Omental fat pad (tissue), 4 donors: ENCODE measurements around the gene SASH3. TPM values are rescaled to one million over a fixed set of nuclear protein-coding genes. Genes with fewer than 3 reads are reported as not detected.
A peak's percentile ranks its signal among the peaks of the same experiment; 100 is the strongest.

Experiments used
- ATAC-seq: fragments of 150-250 bp; one replicate; pipeline ENCODE4 v1.9.1; 2016; ENCODE audit warnings: mild to moderate bottlenecking, moderate library complexity; ENCODE audit not compliant: low FRiP score
- DNase-seq: peaks from one replicate; pipeline ENCODE4 v3.0.0-alpha.2; 2019; ENCODE audit warnings: low spot score
- small RNA-seq: library from RNA; depleted of rRNA; stranded (forward); fragments of <200 nt; gene quantifications from one replicate; pipeline ENCODE3, GENCODE V24; 2016
- total RNA-seq, 4 donors: library from RNA; depleted of rRNA; stranded (reverse); fragments of >200 nt; gene quantifications; one replicate each; pipeline ENCODE4 v1.1.0, GENCODE V29; 2016
- TF ChIP-seq, protein P1 (sequence below), 3 donors: fragments of 450-650 bp; IDR thresholded peaks; one replicate each; pipeline ENCODE4 v1.5.1; 2016 to 2017; ENCODE audit warnings: antibody characterized with exemption in 3 of 3, mild to moderate bottlenecking in 3 of 3, moderate library complexity in 2 of 3

Gene SASH3
- total RNA-seq, 4 donors from 2014 or later, result 9.4 to 26.7 (median 20.6) TPM

DNA sequence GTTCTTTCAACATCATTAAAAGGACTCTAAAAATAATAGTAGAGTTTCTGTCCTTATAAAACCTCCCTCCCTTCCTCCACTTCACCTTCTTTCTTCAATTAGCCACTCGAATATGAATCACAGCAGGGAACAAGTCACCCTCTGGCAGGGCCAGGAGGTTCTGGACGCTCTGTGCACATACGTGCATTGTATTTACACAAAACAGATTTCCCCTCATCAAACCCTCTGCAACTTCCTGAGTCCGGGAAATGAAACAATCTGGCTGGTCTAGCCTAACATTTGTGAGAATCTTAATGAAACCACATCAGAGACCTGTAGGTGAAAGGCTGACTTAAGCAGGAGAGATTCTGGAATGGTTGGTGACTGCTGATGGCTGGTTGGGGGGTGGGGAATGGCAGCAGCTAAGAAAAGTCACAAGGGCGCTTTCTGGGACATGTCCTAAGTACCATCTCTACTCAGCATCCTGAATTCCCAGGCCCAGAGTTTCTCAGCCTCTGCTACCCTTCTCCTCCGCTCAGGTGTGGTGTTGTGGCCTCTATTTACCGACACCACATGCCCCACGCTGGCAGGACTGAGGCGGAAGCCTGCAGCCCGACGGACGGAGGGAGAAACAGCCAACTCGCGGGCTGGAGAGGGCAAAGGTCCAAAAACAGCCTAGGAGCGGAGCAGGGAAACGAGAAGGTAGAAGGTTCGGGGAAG is 62.9 kb downstream of the SASH3 start:
- peak; percentile 25 for ATAC-seq
- TF ChIP-seq, protein P1, sequence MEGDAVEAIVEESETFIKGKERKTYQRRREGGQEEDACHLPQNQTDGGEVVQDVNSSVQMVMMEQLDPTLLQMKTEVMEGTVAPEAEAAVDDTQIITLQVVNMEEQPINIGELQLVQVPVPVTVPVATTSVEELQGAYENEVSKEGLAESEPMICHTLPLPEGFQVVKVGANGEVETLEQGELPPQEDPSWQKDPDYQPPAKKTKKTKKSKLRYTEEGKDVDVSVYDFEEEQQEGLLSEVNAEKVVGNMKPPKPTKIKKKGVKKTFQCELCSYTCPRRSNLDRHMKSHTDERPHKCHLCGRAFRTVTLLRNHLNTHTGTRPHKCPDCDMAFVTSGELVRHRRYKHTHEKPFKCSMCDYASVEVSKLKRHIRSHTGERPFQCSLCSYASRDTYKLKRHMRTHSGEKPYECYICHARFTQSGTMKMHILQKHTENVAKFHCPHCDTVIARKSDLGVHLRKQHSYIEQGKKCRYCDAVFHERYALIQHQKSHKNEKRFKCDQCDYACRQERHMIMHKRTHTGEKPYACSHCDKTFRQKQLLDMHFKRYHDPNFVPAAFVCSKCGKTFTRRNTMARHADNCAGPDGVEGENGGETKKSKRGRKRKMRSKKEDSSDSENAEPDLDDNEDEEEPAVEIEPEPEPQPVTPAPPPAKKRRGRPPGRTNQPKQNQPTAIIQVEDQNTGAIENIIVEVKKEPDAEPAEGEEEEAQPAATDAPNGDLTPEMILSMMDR (IDR thresholded peaks at IDR 0.05), result no peak

DNA sequence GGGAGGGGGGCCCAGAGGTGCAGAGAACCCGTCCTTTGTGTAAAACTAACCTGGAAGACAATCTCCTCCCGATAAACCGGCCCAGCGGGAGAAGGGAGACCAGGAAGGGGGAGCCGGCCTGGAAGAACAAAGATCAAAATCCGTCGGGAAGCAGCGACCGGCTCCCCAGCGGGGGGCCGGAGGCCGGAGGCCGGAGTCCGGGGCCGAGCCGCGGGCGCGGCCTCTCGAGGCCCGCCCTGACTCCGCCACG is 63.4 kb downstream of the SASH3 start:
- TF ChIP-seq, protein P1 (IDR thresholded peaks at IDR 0.05), result no peak
- no peak for ATAC-seq
- no peak for DNase-seq

More for the DNA sequence above, 62.9 kb downstream of the SASH3 start:
- DNase-seq, result no peak

DNA sequence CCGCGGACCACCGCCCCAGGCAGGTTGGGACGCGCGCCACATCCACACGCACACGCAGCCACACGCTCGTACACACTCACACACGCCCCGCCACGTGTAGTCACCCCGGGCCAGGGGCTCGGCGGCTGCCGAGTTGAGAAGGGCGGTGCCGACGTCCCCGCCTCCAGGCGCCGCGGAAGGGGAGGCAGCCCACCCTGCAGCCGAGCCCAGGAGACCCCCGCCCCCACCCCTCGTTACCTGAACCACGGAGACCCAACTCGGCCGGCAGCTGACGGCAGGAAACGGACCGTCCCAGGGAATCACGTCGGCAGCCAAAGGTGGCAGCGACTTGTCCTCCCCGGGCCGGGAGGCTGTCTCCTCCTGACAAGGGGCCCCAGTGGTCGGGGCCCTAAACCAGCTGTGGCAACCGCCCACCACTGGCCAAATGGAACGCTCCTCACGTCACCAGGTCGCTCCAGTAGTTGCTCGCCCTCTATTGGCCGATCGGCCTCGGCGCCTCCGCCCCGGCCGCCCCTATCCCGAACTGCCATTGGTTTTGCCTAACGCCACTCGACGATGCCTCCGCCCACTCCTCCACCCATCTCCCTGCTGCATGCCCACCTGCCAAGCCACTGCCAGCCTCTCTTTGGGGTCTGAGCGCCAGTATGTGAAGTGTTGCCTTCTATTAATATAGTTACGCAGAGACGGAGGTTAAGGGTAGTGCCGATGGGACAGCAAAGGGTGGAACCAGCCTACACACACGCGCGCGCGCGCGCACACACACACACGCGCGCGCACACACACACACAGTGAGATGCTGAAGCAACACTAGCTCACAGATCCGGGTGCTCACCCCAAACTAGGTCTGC is 63.9 kb downstream of the SASH3 start, which contains the start of gene ZDHHC9:
TSS of gene ZDHHC9 (minus strand) at position 428 of the 848 bp plus-strand sequence. CDS start 1,941 bp downstream, outside the sequence.
- ATAC-seq, result peak; percentile 93

More for the DNA sequence above, 63.9 kb downstream of the SASH3 start, which contains the start of gene ZDHHC9:
- peak; percentile 78 for DNase-seq
- TF ChIP-seq, protein P1 (IDR thresholded peaks at IDR 0.05), result no peak

Small RNA genes within 50 kb of the gene (small RNA-seq; reads per million reads assigned to genes)
- gene RF00017, result not detected

Other genes starting within 250 kb of the SASH3 start
- gene OCRL, start 239.7 kb upstream of the SASH3 start, total RNA-seq, result 10 to 100 TPM; 12.7 to 21.8 (median 17.8) TPM
- 1 to 10 TPM in 1 of 4 donors, under 1 TPM in 3; 0.32 to 3.1 (median 0.76) TPM for gene APLN, start 125.0 kb upstream of the SASH3 start, total RNA-seq
- 1 to 10 TPM; 2.4 to 7.8 (median 5.3) TPM for gene XPNPEP2, start 41.0 kb upstream of the SASH3 start, total RNA-seq
- gene ZDHHC9, start 63.9 kb downstream of the SASH3 start, total RNA-seq, result 10 to 100 TPM; 29.9 to 58.7 (median 45.2) TPM
- gene UTP14A, start 126.2 kb downstream of the SASH3 start, total RNA-seq, result 10 to 100 TPM; 12.5 to 31.6 (median 16.2) TPM
- 1 to 10 TPM; 4.9 to 8.0 (median 5.2) TPM for gene BCORL1, start 202.7 kb downstream of the SASH3 start, total RNA-seq